Superior temporal gyrus (tissue), 1 donor: ENCODE data around the gene WDR49.

Experiments
- DNase-seq: peaks from one replicate; pipeline ENCODE4 v3.0.0-alpha.2; 2016; ENCODE audit errors: extremely low spot score

Gene WDR49

DNA sequence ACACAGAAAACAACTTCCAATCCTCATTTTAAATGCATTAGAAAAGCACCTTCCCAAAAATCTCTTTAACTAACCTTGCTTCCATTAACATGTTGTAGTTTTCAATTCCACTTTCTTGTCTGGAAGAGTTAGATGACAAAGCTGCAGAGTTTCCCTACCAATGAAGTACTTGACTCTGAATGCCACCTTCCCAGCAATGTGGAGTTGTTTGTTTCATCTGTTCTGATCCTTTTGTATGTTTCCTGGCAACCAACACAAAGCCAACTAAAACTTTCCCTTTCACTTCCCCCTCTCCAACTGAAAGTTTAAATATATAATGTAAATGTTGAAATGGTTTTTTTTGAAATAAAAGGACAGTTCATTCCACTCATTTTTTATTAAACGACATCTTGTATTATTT lies at the start of gene WDR49:
TSS of gene WDR49 (minus strand) at position 183 of the 400 bp plus-strand sequence. CDS start 517 bp downstream, outside the sequence.
- no peak for DNase-seq

DNA sequence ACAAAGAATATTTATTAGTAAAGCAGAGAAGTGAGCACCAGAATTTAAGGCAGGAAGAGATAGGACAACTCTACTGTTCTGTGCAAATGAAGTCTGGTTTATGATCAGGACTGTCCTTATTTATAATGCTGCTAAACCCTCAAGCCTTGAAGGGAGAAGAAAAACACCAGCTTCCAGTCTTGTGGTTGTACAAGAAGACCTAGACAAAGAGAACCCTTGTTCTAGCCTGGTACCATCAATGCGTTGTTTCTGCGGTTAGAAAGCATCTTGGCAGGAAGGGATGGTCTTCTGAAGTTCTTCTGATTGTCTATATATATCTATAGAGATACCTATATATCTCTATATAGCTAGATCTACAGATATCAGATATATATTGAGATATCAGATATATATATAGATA lies 47.2 kb upstream of the WDR49 start:
- DNase-seq, result no peak

DNA sequence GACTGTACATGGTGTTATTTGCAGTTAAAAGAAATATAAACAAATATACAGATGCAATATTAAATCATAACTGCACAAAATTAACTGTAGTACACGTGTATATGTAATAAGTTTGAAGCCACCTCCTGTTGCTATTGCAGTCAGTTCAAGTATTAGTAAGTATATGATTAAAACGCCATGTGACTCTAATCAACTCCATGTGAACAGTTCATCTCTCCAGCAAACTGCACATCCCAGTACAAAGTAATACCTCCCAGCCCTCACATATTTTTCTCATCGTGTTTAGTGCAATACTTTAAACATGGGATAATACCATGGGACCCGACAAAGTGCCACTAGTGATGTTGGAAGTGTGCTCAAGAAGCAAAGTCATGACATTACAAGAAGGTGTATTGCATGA lies 46.3 kb upstream of the WDR49 start:
- DNase-seq, result no peak

DNA sequence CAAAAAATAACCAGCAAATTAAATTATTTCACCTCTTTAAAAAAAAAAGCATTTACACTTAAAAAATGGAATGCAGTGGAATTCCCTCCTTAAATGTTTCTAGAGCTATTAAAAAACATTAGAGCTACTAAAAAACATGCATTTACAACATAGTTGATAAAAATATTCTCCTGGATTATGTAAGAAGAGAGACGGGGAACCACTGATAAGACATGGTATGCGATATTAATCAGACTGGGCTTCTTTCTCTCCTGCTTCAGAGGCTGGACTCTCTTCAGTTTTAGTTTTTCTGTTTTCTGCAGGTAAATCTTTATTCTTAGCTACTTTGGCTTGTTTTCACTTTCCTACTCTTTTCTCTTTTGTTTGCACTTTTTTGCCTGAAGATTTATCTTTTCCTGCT lies 40.4 kb upstream of the WDR49 start:
- no peak for DNase-seq

DNA sequence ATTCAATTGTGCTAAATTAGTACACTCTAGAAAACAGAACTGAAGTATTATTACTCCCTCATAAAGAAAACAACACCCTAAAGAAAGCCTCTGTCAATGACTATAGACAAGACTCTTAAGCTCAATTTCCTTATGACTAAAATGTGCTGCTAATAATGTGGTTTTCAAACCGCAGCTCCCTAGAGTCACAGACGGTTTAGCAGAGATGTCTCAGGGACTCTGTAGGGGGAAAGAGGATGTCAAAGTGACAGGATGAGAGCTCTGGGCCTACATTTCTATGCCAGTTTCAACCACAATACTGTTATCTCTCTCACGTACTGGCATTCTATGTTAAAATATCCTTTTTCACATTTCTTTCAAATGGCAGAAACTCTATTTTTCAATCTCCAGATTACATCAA lies 37.6 kb upstream of the WDR49 start:
- no peak for DNase-seq

DNA sequence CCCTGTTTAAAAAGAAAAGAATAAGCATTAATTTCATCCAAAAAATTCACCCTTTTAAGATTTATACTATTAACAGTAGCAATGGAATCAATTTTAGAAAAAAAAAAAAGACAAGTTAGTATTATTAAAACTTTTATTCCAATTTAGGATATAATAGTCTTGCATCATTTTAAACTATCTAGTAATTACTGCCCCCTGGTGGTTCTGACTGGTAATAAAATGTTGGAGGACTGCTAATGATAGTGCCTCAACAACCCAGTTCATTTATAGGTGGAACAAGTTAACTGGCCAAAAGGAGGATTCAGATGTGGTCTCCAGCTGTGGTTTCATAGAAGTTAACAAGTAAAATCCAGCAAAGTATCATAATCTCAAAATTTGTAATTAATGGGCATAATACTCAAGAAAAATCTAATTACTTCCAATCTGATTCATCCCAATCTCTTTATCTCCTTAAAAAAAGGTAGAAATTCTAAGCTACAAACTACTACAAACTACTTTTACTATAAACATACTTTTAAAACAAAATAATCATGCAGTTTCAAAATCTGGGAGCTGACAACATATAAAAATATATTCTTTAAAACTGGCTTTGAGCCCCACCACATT lies 30.7 kb upstream of the WDR49 start:
- peak; percentile 95 for DNase-seq

DNA sequence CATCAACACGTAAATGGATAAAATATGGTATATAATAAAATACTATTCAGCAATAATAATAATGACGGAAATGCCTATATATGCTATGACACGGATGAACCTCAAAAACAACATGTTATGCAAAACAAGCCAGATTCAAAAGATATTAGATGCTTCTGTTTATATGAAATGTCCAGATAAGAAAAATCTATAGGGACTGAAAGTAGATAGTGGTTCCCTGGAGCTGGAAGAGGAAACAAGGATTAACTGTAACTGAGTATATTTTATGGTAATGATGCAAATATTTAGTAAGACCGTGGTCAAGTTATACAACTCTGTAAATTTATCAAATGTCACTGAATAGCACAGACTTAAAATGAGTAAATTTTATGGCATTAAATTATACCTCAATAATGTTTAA lies 25.8 kb upstream of the WDR49 start:
- DNase-seq, result no peak

DNA sequence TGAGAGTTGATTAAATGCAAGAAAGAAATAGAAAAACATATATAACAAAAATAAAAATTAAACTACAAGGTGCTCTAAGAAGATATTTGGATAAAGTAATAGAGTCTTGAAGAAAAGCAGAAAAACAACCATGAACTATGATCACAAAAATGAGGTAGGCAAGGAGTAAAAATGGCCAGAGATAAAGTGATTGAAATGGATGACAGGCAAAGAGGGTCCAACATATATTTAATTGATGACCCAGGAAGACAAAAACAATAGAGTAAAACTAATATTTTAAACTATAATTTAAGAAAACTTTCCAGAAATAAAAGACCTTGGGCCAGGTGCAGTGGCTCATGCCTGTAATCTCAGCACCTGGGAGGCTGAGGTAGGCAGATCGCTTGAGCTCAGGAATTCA lies 22.1 kb upstream of the WDR49 start:
- DNase-seq, result no peak

DNA sequence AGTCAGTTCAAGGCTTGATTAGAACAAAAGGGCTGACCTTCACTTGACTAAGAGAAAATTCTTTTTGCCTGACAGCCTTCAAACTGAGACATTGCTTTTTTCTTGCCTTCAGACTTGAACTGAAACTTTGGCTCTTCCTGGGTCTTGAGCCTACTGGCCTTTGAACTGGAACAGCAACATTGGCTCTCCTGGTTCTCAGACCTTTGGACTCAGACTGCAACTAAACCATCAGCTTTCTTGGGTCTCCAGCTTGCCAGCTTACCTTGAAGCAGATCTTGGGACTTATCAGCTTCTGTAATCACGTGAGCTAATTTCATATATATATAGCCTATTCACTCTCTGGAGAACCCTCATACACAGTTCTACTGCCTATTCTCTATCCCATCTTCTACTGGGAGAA lies 19.5 kb upstream of the WDR49 start:
- no peak for DNase-seq

DNA sequence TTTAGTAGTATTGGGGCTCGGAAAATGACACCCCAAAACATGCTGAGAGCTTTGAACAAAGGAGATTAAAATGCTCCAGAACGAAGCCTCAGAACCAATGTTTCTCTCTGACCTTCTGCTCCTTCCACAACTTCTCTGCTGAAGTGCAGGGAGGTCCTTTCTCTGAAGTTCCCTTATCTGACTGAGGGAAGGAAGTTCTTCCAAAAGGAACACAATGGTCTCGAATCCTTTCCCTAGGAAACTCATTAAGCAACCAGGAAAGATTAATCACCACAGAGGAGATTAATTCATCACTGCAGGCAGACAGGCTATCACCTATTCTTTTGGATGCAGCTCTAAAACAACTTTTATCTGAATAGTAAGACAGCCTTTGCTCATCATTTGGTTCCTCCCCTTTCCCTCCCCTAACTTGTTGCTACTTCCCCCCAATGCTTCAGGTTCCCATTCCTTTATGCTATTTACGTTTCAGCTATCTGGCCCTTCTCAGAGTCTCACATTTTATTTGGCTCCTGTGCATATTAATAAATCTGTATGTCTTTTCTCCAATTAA lies 18.2 kb upstream of the WDR49 start:
- no peak for DNase-seq

DNA sequence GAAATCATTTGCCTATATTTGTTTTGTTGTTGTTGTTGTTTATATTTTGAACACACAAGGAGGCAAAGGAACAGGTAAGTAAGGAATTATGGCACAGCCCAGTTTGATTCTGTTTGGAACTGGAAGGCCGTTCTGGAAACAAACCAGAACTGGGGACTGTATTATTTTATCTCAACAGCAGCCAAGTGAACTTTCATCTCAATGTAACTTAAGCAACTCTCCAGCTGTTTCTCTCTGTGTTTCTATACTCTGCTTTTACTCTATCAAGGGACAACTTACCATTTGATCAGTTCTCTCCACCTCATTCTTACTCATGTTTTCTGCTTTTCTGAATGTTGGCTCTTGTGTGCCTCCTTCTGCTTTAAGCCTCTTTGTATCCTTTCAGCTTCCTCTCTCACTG lies 16.0 kb upstream of the WDR49 start:
- no peak for DNase-seq

DNA sequence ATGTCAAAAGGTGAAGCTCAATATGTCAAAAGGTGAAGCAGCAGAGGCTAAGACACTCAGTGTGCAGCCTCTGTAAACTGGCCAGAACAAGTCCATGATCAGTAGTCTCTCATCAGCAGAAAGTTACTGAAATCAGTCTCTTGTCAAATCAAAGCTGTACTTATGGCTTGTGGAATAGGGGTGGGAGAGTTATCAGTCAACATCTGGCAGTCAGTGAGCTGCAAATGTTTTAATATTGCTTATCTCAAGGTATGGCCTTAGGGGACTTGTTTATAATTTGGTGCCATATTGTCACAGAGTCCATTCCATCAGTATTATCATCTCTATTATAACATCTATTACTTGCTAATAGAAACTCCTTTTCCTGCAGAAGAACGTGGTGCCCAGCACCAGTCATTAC lies 14.9 kb upstream of the WDR49 start:
- no peak for DNase-seq

DNA sequence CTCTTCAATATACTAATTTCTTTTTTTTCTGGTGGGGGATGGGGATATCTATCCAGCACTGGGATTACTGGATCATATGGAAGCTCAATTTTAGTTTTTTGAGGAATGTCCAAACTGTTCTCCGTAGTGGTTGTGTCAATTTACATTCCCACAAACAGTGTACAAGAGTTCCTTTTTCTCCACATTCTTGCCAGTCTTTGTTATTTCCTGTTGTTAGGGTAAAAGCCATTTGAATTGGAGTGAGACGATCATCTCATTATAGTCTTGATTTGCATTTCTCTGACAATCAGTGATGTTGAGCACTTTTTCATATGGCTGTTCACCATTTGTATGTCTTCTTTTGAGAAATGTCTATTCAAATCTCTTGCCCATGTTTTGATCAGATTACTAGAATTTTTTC lies 12.8 kb upstream of the WDR49 start:
- no peak for DNase-seq

DNA sequence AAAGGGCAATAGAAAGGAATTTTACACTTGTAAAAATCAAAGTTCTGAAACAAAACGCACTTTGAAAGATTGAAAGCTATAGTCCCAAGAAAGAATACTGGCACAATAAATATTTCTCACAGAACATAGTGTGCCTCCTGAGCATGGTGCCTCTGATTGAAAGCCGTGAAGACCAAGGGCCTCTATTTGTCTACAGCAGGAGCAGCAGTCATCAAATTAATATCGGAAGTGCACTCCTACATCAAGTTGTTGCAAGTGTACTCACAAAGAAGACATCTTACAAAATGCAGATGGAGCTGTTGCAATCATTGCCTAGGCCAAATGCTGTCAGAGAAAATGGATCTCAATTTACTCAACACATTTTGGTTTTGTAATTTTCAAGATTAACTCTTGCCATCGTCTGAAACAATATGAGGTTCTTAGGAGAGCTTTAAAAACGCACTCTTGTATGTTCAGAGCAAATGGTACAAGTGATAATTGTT lies 9.2 kb upstream of the WDR49 start:
- DNase-seq, result no peak

DNA sequence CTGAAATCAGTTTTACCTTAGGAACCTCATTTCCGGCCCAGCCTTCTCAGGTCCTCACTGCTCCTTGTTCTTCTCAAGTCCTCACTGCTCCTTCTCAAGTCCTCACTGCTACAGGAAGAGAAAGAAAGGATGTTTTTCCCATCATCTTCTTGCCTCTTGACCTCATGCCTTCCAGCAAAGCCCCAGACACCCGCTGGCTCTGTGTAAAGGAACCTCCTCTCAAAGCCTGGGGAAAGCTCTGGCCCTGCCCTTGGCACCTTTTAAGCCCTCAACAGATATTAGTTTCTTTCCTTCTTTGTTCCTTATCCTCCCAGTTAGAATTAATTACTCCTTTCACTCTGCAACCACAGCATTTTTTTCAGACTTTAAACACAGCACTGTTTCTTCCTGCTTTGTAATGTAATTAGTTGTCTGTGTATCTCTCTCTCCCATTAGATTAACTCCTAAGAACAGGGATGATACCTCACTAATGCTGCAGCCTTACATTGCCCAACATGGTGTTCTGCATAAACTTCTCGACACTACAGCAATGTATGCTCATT lies 4.0 kb upstream of the WDR49 start:
- DNase-seq, result no peak

DNA sequence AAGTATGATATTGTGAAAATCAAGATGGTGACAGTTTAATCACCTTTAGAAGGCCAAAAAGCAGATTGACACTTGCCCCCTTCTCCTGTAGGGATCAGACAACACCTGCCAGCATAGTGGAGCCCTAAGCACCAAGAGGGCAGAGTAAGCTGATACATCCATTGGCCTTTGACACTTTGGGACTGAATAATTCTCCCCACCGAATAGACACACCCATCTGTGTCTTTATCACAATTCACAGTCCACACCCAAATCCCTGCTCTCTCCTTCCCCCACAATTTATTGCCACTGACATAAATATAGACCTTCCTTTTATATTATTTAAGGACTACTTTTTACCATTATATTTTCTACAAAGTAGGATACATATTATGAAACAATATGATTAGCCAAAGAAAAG lies 3.1 kb upstream of the WDR49 start:
- DNase-seq, result no peak

DNA sequence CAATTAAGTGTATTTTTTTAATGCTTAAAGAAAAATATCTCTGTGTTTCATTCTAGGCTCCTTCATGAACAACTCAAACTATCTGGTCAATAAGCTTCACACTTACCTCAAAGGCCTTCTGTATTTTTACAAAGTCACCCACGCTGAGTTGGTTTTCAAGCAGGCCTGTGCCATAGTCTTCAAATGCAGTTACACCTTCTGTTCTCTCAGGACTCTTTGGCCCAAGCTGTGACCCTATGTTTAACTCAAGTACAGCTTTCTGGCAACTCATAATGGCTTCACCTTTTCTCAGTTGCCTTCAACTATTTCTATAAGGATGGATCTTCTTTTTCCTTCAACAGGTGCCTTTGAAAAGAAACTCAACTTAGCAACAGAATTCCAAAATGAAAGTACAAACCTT lies 587 bp downstream of the WDR49 start:
- DNase-seq, result no peak

DNA sequence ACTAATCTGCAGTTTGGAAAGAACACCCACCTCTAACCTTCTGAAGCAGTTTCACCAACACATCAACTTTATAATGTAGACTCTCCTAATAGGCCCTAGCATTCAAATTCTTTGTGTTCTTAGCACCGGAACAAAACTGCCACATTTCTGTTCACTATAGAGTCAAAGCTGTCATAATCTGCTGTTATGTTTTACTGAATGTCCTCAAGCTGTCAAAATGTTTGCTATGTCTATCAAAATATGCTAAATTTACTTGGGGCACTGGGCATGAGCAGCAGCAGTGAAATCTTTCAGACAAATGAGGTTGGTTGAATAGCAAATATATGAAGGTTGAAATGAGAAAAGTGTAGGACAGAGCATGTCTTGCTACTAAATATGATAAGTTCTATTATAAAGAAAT lies 1.9 kb downstream of the WDR49 start:
- no peak for DNase-seq

DNA sequence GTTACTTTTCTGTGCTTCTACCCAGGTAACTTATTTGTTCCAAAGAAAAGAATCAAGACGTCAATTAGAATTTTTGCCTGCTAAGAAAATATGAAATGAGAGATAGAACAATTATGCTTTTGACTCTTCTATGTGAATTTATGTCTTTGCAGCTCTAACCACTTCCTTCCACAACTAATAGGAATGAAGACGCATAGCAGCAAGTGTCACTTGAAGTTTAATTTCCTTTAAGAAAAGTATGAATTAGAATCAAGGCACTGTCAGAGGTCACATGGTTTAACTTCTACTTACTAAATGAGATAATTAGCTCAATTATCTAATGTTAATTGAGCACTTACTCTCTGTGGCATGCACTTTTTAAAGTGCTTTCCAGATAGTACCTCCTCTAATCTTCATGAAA lies 3.3 kb downstream of the WDR49 start:
- DNase-seq, result no peak

DNA sequence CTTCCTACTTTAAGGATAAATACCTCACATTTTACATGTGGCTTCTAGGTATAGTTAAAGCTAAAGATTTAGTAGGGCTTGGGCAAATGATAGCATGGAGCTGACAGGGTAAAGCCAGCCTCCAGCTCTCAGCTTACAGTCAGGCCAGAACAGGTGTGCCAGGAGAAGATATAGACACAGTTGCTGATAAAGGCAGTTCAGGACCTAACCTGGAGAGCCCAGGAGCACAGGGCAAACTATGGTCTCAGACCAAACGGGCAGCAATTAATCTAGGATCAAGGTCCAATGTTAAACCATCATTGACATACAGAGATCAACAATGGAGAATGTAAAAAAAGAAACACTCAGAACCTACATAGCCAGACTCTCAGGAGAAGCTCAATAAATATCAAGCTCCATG lies 4.0 kb downstream of the WDR49 start:
- DNase-seq, result no peak

DNA sequence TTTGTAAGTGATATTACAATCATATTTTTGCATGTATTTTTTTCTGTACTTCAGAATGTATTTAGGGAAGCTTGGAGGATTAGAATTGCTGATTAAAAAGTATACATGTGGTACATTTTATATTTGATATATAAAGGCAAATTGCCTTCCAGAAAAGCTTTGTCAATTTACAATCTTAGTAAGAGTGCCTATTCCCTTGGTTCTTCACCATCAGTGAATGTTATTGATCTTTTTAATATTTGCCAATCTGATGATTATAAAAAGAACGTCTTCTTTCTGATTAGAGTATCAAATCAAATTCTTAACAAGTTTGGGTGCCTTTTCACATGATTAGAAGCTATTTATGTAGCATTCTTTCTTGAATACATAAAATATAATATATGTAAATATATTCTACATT lies 9.1 kb downstream of the WDR49 start:
- no peak for DNase-seq

DNA sequence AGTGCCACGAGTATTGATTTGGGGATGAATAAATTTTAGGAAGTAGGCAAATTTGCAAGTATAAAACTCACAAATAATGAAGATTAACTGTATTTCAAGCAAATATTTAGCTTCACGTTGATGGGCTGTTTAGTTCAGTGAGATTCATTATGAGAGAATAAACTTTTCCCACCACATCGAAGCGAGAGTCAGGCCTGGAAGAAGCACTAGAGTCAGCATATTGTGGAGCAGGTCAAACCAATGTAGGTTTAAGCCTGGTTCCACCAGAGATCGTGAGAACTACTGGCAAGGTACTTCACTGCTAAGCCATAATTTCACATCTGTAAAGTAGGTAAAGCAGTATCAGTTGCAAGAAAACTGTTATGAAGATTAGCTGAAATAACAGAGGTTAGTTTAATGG lies 22.3 kb downstream of the WDR49 start:
- DNase-seq, result no peak

DNA sequence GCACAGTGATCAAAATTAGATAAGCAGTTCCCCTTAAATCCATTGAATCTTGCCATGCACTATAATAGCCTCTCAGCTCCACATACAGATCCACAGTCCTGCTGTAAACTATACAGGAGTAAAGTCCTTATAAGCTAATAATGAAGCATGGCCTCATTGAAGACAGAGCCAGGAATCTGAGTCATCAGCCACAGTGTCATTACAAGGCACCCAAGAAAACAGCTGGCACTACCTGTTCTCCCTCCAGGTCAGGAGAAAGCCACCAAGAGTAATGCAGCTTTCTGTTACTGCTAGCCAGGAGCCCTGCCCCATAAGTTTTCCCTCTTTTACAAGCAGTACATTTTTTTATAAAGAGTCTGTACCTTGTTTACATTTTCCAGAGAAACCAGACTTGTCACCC lies 27.3 kb downstream of the WDR49 start:
- no peak for DNase-seq

DNA sequence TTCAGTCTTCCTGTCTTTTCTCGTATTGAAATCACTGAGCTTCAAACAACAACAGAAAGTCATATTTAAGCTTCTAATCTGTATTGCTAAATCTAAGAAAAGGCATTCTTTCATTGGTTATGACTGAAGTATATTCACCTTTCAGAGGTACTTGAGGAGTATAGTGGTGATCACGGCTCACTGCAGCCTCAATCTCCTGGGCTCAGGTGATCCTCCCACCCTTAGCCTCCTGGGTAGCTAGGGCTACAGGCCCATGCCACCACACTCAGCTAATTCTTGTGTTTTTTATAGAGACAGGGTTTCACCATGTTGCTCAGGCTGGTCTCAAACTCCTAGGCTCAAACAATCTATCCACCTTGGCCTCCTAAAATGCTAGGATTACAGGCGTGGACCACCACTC lies 38.7 kb downstream of the WDR49 start:
- no peak for DNase-seq
